ENCODE data around the gene IHH.

Gene IHH

GRCh38 chr2:219065484-219065883 lies 4.8 kb upstream of the IHH start:
- DNase-seq (ENCODE audit: low read depth) = no peak
- no peak for TF ChIP-seq CTCF (IDR thresholded peaks at IDR 0.05; ENCODE audit: control insufficient read depth, insufficient read depth, low read depth, low read length, missing control alignments)
- no peak overlapping the region for H3K4me3 ChIP-seq (ENCODE audit: control insufficient read depth, low read depth, low read length)

GRCh38 chr2:219062081-219062480 lies 1.4 kb upstream of the IHH start:
- no peak for DNase-seq (ENCODE audit: low read depth)
- no peak for TF ChIP-seq CTCF (IDR thresholded peaks at IDR 0.05; ENCODE audit: control insufficient read depth, insufficient read depth, low read depth, low read length, missing control alignments)
- no peak overlapping the region for H3K4me3 ChIP-seq (ENCODE audit: control insufficient read depth, low read depth, low read length)

GRCh38 chr2:219059725-219060682 lies 717 bp downstream of the IHH start:
- DNase-seq (ENCODE audit: low read depth) = no peak
- no peak for TF ChIP-seq CTCF (IDR thresholded peaks at IDR 0.05; ENCODE audit: control insufficient read depth, insufficient read depth, low read depth, low read length, missing control alignments)
- H3K4me3 ChIP-seq (ENCODE audit: control insufficient read depth, low read depth, low read length) = no peak overlapping the region

- no peak for DNase-seq (ENCODE audit: low read depth)
- no peak overlapping the region for H3K4me3 ChIP-seq (ENCODE audit: control insufficient read depth, low read depth, low read length)
Measured at GRCh38 chr2:219059375-219059724, 1.4 kb downstream of the IHH start.

GRCh38 chr2:219058541-219059374 lies 2.0 kb downstream of the IHH start:
- DNase-seq (ENCODE audit: low read depth) = no peak
- H3K4me3 ChIP-seq (ENCODE audit: control insufficient read depth, low read depth, low read length) = no peak overlapping the region
- TF ChIP-seq CTCF (IDR thresholded peaks at IDR 0.05; ENCODE audit: control insufficient read depth, insufficient read depth, low read depth, low read length, missing control alignments) = no peak

More at GRCh38 chr2:219059375-219059724, 1.4 kb downstream of the IHH start:
- TF ChIP-seq CTCF (IDR thresholded peaks at IDR 0.05; ENCODE audit: control insufficient read depth, insufficient read depth, low read depth, low read length, missing control alignments) = no peak

GRCh38 chr2:219057709-219058540 lies 2.8 kb downstream of the IHH start:
- H3K4me3 ChIP-seq (ENCODE audit: control insufficient read depth, low read depth, low read length) = no peak overlapping the region
- no peak for DNase-seq (ENCODE audit: low read depth)
- TF ChIP-seq CTCF (IDR thresholded peaks at IDR 0.05; ENCODE audit: control insufficient read depth, insufficient read depth, low read depth, low read length, missing control alignments) = peak; percentile 95
